A673 (cell line): ENCODE results near the gene FSTL4. TPM values are rescaled to one million over a fixed set of nuclear protein-coding genes. Genes with fewer than 3 reads are reported as not detected.

ENCODE experiments used
- BruUV-seq: library from RNA; stranded (reverse); fragments of 400-500 nt; replicated peaks from 2 replicates; lab custom pipeline; 2021; lab: Mats Ljungman, UMichigan
- CTCF ChIA-PET: fragments of 300-600 bp; sonication (Branson Sonifier 250); formaldehyde crosslinking; loops from one replicate; lab custom pipeline; 2022; ENCODE audit warnings: antibody characterized with exemption; lab: Charles Lee
- POLR2A ChIA-PET: fragments of 300-600 bp; sonication (Branson Sonifier 250); formaldehyde crosslinking; loops from one replicate; lab custom pipeline; 2022; ENCODE audit warnings: antibody characterized with exemption; ENCODE audit not compliant: low non-redundant PET; lab: Charles Lee
- DNase-seq: peaks from one replicate; pipeline ENCODE4 v3.0.0-alpha.2; 2015; ENCODE audit warnings: low spot score
- H3K27ac ChIP-seq: fragments of 200-600 bp; sonication (generic); 2 replicates; pipeline ENCODE4 v1.5.1; 2016; ENCODE audit warnings: mixed run types, low read depth, mild to moderate bottlenecking, mixed read lengths, antibody characterized with exemption, low read length; ENCODE audit not compliant: poor library complexity, severe bottlenecking
- H3K27me3 ChIP-seq: fragments of 200-600 bp; sonication (generic); replicated peaks from 2 replicates; pipeline ENCODE4 v1.6.1; 2017; ENCODE audit warnings: mixed run types, low read depth, mild to moderate bottlenecking, mixed read lengths, antibody characterized with exemption, low read length; ENCODE audit not compliant: insufficient read depth, poor library complexity
- H3K36me3 ChIP-seq: fragments of 200-600 bp; sonication (generic); 2 replicates; pipeline ENCODE4 v1.6.1; 2016; ENCODE audit warnings: mixed run types, mild to moderate bottlenecking, mixed read lengths, antibody characterized with exemption, low read length; ENCODE audit not compliant: insufficient read depth, poor library complexity, severe bottlenecking
- H3K4me1 ChIP-seq: fragments of 200-600 bp; sonication (generic); 2 replicates; pipeline ENCODE4 v1.6.1; 2017; ENCODE audit warnings: mixed run types, mild to moderate bottlenecking, mixed read lengths, antibody characterized with exemption, low read length; ENCODE audit not compliant: insufficient read depth, poor library complexity, severe bottlenecking
- H3K4me3 ChIP-seq: fragments of 200-600 bp; sonication (generic); 2 replicates; pipeline ENCODE4 v1.5.1; 2016; ENCODE audit warnings: low read depth, mixed run types, mild to moderate bottlenecking, mixed read lengths, low read length; ENCODE audit not compliant: poor library complexity, severe bottlenecking
- H3K9me3 ChIP-seq: fragments of 200-600 bp; sonication (generic); 2 replicates; pipeline ENCODE4 v1.6.1; 2016; ENCODE audit warnings: mixed run types, low read depth, mild to moderate bottlenecking, mixed read lengths, antibody characterized with exemption, low read length; ENCODE audit not compliant: poor library complexity, severe bottlenecking
- CTCF ChIP-seq: fragments of 300-800, 200-600 bp; sonication (generic); conservative IDR thresholded peaks from 2 replicates; pipeline ENCODE4 v1.5.1; 2017; ENCODE audit warnings: low read depth, mild to moderate bottlenecking, antibody characterized with exemption, low read length, moderate library complexity, mixed read lengths
- EZH2 ChIP-seq: fragments of 200-600 bp; sonication (generic); IDR thresholded peaks from 2 replicates; pipeline ENCODE4 v1.6.1; 2017; ENCODE audit warnings: borderline replicate concordance, low read depth, mild to moderate bottlenecking, mixed read lengths, antibody characterized with exemption, low read length; ENCODE audit not compliant: poor library complexity, severe bottlenecking
- intact Hi-C: fragments of 100-400 bp; cut with micrococcal nuclease; formaldehyde crosslinking; loops from one replicate; pipeline ENCODE4 v1.10.0; 2022; ENCODE audit not compliant: unreplicated experiment
- total RNA-seq: library from RNA; stranded (reverse); gene quantifications from 2 replicates; pipeline ENCODE4 v1.2.3, GENCODE V29; 2021

FSTL4 gene
- total RNA-seq, 1 experiment from 2014 or later: 0.86 TPM

- no TSS peak for BruUV-seq
- H3K27me3 ChIP-seq: no peaks in the 10 kb centered on the region
- H3K36me3 ChIP-seq: no peaks in the 10 kb centered on the region
- intact Hi-C loops: no loop called here
- POLR2A ChIA-PET: no interaction called here
- H3K9me3 ChIP-seq: no peaks in the 10 kb centered on the region
- H3K4me1 ChIP-seq: no peaks in the 10 kb centered on the region
- no peak for DNase-seq
- H3K27ac ChIP-seq: no peak overlapping the region
- H3K4me3 ChIP-seq: no peak overlapping the region
- TF ChIP-seq CTCF: no peak
- no peak for TF ChIP-seq EZH2
- CTCF ChIA-PET: no interaction called here
These were observed 358.7 kb downstream of the FSTL4 start for GRCh38 chr5:133253671-133254070.

GRCh38 chr5:133253070-133253469, 359.3 kb downstream of the FSTL4 start:
- CTCF ChIA-PET: no interaction called here
- TF ChIP-seq EZH2 (no peak), CTCF (no peak)
- Histone ChIP-seq H3K27ac (no peak overlapping the region), H3K9me3 (no peaks in the 10 kb centered on the region), H3K27me3 (no peaks in the 10 kb centered on the region), H3K4me1 (no peaks in the 10 kb centered on the region), H3K36me3 (no peaks in the 10 kb centered on the region), H3K4me3 (no peak overlapping the region)
- BruUV-seq: no TSS peak
- DNase-seq: no peak
- POLR2A ChIA-PET: no interaction called here
- intact Hi-C loops: no loop called here

- CTCF ChIA-PET: no interaction called here
- H3K4me3 ChIP-seq: no peak overlapping the region
- no TSS peak for BruUV-seq
- intact Hi-C loops: no loop called here
- POLR2A ChIA-PET: no interaction called here
- H3K27me3 ChIP-seq: no peaks in the 10 kb centered on the region
- DNase-seq: no peak
- no peaks in the 10 kb centered on the region for H3K36me3 ChIP-seq
- H3K27ac ChIP-seq: no peak overlapping the region
- H3K9me3 ChIP-seq: no peaks in the 10 kb centered on the region
- H3K4me1 ChIP-seq: no peaks in the 10 kb centered on the region
- TF ChIP-seq EZH2 (no peak), CTCF (no peak)
These were observed 360.2 kb downstream of the FSTL4 start for GRCh38 chr5:133252133-133252480.
